ENCODE measurements around the gene APOA5.

DNA sequence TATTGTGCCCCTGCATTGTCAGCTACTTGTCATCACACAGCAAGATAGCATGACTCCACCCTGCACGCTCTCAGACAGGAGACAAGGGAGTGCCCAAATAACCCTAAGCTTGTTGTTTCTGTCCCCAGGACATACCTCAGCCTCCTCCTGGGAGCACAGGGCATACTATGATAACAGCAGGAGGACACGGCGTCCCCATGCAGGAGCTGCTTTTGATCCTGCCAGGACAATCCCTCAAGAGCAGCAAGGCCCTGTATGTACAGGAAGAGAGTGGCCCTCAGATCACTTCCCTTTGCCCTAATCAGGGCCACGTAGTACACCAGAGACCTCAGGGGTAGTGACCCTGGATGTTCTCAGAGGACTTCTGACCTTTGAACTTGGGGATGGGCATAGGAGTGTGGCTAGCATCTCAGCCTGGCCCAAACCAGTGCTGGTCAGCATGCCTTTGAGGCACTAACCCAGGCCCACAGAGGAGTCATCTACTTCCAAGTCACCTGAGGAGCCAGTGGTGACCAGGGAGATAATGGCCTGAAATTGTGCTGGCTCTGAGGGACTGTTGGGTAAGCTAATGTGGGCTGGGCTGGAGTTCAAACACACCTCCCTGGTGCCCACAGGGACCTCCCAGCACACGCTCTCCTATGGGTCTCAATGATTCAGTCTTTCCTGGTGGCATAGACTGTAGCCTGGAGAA is 22.2 kb upstream of the APOA5 start:
- TF ChIP-seq RELA (CRISPR knock-in tag; IDR thresholded peaks at IDR 0.05; ENCODE audit: borderline replicate concordance) (no peak), CTCF (IDR thresholded peaks at IDR 0.05) (no peak), MAX (CRISPR knock-in tag; IDR thresholded peaks at IDR 0.05) (no peak), ZNF512 (CRISPR knock-in tag; IDR thresholded peaks at IDR 0.05; ENCODE audit: borderline replicate concordance) (no peak), NR1H2 (CRISPR knock-in tag; IDR thresholded peaks at IDR 0.05) (no peak), TEAD4 (CRISPR knock-in tag; IDR thresholded peaks at IDR 0.05) (no peak), ETV6 (CRISPR knock-in tag; IDR thresholded peaks at IDR 0.05) (no peak), ZNF138 (CRISPR knock-in tag; conservative IDR thresholded peaks at IDR 0.05) (no peak)
- TF ChIP-seq, protein P1, sequence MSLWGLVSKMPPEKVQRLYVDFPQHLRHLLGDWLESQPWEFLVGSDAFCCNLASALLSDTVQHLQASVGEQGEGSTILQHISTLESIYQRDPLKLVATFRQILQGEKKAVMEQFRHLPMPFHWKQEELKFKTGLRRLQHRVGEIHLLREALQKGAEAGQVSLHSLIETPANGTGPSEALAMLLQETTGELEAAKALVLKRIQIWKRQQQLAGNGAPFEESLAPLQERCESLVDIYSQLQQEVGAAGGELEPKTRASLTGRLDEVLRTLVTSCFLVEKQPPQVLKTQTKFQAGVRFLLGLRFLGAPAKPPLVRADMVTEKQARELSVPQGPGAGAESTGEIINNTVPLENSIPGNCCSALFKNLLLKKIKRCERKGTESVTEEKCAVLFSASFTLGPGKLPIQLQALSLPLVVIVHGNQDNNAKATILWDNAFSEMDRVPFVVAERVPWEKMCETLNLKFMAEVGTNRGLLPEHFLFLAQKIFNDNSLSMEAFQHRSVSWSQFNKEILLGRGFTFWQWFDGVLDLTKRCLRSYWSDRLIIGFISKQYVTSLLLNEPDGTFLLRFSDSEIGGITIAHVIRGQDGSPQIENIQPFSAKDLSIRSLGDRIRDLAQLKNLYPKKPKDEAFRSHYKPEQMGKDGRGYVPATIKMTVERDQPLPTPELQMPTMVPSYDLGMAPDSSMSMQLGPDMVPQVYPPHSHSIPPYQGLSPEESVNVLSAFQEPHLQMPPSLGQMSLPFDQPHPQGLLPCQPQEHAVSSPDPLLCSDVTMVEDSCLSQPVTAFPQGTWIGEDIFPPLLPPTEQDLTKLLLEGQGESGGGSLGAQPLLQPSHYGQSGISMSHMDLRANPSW (CRISPR knock-in tag; conservative IDR thresholded peaks at IDR 0.05; ENCODE audit: low read depth): no peak
- TF ChIP-seq, protein P2, sequence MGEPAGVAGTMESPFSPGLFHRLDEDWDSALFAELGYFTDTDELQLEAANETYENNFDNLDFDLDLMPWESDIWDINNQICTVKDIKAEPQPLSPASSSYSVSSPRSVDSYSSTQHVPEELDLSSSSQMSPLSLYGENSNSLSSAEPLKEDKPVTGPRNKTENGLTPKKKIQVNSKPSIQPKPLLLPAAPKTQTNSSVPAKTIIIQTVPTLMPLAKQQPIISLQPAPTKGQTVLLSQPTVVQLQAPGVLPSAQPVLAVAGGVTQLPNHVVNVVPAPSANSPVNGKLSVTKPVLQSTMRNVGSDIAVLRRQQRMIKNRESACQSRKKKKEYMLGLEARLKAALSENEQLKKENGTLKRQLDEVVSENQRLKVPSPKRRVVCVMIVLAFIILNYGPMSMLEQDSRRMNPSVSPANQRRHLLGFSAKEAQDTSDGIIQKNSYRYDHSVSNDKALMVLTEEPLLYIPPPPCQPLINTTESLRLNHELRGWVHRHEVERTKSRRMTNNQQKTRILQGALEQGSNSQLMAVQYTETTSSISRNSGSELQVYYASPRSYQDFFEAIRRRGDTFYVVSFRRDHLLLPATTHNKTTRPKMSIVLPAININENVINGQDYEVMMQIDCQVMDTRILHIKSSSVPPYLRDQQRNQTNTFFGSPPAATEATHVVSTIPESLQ (CRISPR knock-in tag; IDR thresholded peaks at IDR 0.05): no peak

Data from WTC11 (cell line).